GM21360 (cell line): ENCODE results near the gene TFDP1.
"Not testable (repeated sequence)": the region's sequence is repeated elsewhere in the genome, so short reads cannot be mapped to it uniquely, and the experiment has no call there.

Experiments used
- ATAC-seq: cut with Tn5 transposase; IDR thresholded peaks from one replicate; pipeline ENCODE4 v1.9.1; 2021; ENCODE audit warnings: mild to moderate bottlenecking, moderate library complexity; ENCODE audit not compliant: unreplicated experiment

The TFDP1 gene

GRCh38 chr13:113613789-113614379, 29.3 kb downstream of the TFDP1 start:
- ATAC-seq: no peak

DNA sequence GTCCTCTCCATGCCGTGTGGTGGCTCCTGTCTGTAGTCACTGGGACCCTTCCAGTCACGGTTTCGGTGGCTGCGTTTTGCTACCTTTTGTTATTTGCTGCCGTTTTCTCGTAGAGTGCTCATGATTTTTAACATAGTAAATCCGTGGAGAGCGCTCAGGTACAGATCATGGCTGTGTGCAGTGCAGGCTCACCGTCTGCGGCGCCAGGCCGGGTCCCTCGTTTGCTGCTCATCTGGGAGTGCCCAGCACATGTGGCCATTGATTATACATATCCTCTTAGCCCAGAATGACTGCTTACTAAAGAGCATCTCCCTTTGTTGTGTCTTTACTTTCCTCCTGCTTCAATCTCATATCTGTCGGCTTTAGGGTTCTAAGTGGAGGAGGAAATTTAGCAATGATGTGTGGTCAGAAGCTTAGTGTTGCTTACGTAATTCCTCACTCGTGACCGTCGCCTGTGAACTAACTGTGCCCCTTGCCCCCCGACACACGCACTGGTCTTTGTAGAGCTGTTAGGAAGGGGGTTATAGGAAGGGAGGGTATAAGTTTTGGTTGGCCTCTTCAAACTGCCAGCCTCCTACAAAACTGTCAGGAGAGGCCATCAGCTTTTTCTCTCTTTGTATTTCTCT, 31.8 kb downstream of the TFDP1 start:
- ATAC-seq: no peak

GRCh38 chr13:113616991-113617749, 32.6 kb downstream of the TFDP1 start:
- ATAC-seq: no peak

DNA sequence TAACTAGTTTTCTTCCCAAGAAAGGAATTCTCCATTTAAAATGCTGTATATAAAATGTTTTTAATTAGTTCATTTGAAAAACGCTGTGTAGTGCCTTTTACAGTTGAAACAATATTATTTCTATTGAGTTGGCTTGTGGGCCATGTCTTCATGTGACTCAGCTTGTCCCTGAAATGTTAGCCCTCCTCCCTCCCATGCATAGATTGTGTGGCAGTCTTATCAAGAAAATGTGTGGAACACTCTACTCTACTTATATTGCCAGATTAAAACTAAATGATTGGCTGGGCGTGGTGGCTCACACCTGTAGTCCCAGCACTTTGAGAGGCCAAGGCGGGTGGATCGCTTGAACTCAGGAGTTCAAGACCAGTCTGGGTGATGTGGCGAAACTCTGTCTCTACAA, 33.4 kb downstream of the TFDP1 start:
- no peak for ATAC-seq

DNA sequence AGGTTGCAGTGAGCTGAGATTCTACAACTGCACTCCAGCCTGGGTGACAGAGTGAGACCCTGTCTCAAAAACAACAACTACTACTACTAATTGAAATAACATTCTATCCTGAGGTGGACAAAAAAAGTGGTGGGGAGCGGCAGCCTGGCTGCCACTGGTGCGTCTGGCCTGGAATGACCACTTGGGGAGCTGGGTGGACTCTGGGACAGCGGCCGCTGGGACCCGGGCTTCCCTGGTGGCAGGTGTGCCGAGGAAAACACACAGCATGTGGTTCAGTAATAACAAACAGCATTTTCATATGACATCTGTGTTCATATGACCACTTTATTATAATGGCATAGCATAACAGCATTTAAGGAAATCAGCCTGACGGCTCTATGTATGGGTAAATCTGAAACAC, 33.9 kb downstream of the TFDP1 start:
- no peak for ATAC-seq

DNA sequence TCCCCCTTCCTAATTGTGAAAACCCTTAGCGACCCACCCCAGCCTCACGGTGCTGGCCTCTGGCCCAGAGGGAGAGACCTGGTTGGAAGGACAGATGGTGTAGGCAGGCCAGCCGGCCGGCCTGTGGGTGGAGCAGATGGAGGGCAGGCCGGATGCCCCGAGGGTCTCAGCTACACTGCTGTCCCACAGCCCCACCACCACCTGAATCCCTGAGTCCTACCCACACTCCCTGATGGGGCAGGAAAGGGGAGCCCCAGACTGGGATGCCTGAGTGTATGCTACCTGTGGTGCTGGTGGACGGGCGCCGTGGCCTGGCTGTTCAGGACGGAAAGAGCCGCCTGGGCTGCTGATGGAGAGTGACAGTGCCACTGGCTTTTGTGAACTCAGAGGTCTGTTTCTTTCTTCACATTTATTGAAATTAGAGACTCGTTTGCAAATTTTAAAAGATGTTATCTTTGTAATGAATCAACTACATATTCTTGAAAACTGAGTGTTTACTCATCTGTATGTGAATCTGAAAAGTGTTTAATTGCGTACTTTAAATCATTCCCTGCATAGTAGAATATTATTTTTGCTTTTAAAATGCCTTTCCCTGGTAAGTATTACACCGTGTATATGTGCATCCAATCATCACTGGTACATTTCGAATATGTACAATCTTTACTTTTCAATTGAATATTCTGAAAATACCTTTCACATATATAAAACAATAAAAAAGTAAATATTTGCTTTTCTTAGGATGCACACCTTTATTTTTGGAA, 35.7 kb downstream of the TFDP1 start:
- no peak for ATAC-seq

DNA sequence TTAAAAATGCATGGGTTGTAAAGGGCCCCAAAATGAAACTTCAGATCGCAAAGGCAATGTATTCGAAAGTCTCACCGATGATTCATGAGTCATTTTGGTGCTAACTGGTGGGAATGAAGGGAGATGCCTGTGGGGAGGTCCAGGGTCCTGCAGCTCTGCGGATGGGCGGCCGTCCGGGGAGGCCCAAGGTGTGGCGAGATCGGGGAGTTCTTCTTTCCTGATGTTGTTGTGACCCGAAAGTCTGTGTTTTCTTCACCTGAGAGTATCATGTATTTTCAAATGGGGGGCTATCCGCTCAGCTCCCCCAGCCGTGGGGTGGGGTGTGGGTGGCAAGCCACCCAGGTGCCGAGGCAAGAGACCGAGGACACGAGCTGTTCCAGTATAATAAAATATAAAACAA, 36.5 kb downstream of the TFDP1 start:
- ATAC-seq: no peak

GRCh38 chr13:113621498-113621897, 36.9 kb downstream of the TFDP1 start:
- not testable (repeated sequence) for ATAC-seq

DNA sequence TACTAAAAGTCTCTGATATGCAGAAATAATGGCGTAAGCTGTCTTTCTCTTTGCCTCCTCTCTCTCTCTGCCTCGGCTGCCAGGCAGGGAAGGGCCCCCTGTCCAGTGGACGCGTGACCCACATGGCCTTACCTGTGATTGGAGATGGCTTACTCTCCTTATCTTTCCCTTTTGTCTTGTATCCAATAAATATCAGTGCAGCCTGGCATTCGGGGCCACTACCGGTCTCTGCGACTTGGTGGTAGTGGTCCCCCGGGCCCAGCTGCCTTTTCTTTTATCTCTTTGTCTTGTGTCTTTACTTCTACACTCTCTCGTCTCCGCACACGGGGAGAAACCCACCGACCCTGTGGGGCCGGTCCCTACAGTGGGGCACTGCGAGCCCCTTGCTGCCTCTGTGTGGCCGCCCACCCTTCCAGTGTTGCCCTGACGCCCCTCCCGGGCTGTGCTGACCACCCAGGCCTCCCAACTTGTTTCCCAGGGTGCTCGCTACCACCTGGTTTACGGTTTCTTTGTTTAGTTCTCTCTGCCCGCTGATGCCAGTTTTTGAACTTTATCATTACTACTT, 37.5 kb downstream of the TFDP1 start:
- not testable (repeated sequence) for ATAC-seq

DNA sequence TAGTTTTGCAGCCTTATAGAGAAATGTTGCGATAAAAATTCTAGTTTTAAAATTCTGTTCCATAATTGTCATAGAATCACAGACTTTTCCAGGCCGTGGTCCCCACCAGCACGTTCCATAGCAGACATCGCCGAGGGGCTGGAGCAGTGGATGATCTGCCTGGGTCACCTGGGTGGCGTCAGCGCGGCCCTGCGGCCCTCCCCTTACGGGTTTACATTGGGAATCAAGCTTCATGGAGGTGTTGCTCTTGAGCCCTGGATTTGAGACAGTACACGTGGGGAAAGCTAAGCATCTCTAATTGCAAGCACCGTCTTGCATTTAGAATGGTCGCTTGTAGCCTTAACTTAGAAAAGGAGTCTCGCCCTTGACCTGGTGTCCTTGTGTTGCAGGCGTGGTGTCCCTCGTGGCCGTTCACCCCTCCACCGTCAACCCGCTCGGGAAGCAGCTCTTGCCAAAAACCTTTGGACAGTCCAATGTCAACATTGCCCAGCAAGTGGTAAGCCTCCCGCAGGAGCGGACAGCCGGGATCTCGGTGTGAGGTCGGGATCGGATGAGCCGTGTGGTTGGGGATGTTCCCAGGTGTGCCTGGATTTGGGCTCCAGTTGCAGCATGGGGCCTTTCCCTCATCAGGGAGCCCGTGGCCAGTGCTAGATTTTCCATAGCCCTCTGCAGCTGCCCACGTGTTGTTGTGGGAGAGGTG, 38.4 kb downstream of the TFDP1 start:
- no peak for ATAC-seq

GRCh38 chr13:113623491-113624234, 39.1 kb downstream of the TFDP1 start:
- no peak for ATAC-seq

GRCh38 chr13:113624235-113624587, 39.7 kb downstream of the TFDP1 start:
- ATAC-seq: no peak

- ATAC-seq: not testable (repeated sequence)
Measured at GRCh38 chr13:113624640-113625304, 40.2 kb downstream of the TFDP1 start.

DNA sequence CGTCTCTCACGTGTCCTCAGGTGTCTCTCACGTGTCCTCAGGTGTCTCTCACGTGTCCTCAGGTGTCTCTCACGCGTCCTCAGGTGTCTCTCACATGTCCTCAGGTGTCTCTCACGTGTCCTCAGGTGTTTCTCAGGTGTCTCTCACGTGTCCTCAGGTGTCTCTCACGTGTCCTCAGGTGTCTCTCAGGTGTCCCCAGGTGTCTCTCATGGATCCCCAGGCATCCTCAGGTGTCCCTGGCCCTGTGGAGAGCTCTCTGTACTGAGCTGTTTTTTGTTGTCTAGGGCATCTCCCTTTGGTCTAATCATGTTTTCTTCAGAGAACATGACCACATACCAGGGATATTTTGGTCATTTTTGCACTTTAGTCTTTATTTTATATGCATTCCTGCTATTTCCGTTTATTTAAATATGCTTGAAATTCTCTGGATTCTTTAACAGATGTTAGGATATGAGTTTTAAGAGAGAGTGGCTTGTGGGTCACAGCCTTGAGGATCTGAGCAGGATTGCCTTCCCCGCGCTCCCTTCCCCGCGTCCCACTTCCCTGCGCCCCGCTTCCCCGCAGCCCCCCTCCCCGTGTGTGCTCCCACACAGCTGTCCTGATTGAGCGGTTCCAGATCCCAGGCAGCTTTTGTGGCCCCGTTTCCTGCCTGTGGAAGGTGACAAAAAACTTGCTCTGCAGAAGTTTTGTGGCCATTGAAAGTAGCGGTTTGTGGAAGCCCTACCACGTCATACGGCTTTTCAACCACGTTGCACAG, 41.6 kb downstream of the TFDP1 start:
- no peak for ATAC-seq

DNA sequence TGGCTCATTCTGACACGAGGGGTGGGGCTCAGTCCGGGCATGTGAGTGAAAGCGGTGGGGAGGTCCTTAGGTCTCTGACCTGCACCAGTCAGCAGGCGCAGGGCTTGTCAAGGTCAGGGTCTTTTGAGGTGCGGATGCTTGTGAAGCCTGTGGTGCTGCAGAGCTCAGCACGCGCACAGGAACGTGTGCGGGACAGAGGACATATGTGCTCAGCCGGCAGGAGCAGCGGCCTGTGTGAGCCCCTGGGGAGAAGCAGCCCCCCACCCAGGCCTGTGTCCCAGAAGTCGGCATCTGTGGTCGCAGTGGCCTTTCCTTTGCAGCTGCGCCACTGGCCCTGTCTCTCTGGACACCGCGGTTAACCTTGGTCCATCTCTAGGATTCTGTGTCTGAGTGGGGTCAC, 42.6 kb downstream of the TFDP1 start:
- ATAC-seq: no peak

GRCh38 chr13:113628291-113629270, 44.0 kb downstream of the TFDP1 start:
- no peak for ATAC-seq

GRCh38 chr13:113629866-113630265, 45.3 kb downstream of the TFDP1 start:
- ATAC-seq: no peak

DNA sequence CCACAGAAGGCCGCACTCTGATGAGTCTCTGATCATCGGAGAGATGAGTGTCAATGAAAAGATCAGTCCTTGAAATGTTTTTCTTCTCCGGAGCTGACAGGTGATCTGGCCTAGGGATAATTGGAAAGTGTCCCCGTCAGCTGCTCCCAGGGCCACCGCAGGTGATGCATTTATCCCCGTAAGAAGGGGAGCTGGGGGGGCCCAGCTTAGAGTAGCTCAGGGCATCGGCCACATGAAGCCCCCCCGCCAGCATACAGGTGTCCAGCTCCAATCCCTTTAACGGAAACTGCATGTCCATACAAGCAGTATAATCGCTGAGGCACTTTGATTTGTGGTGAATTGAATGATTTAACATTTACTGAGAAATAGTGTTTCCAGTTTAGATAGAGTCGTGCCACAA, 45.7 kb downstream of the TFDP1 start:
- ATAC-seq: no peak
